Endothelial cell of hepatic sinusoid (primary cell): Measurements from ENCODE around the gene TEX2.

ENCODE experiments used
- in situ Hi-C: cut with HindIII; loops from 2 replicates; pipeline ENCODE4 v1.10.0; 2017; ENCODE audit warnings: low sequenced_read_pairs

Gene TEX2

GRCh38 chr17:64269687-64270649 lies 6.9 kb upstream of the TEX2 start:
- in situ Hi-C loops: loop anchor here (10.0 kb wide), 1 partner anchor 125 kb away; no protein-coding TSS in a partner anchor

GRCh38 chr17:64264891-64265290 lies 1.8 kb upstream of the TEX2 start:
- in situ Hi-C loops: no loop called here

GRCh38 chr17:64262198-64262999 lies 661 bp downstream of the TEX2 start:
- in situ Hi-C loops: no loop called here

- in situ Hi-C loops: no loop called here
Measured at GRCh38 chr17:64261417-64262145, 1.5 kb downstream of the TEX2 start.

GRCh38 chr17:64260886-64261285 lies 2.2 kb downstream of the TEX2 start:
- in situ Hi-C loops: no loop called here

GRCh38 chr17:64259922-64260321 lies 3.1 kb downstream of the TEX2 start:
- in situ Hi-C loops: no loop called here

- in situ Hi-C loops: no loop called here
Measured at GRCh38 chr17:64259426-64259825, 3.6 kb downstream of the TEX2 start.

GRCh38 chr17:64256913-64257807 lies 5.9 kb downstream of the TEX2 start:
- in situ Hi-C loops: no loop called here

- in situ Hi-C loops: no loop called here
Measured at GRCh38 chr17:64255764-64256163, 7.3 kb downstream of the TEX2 start.

- in situ Hi-C loops: no loop called here
Measured at GRCh38 chr17:64254755-64255154, 8.3 kb downstream of the TEX2 start.

- in situ Hi-C loops: no loop called here
Measured at GRCh38 chr17:64253470-64253869, 9.6 kb downstream of the TEX2 start.

- in situ Hi-C loops: no loop called here
Measured at GRCh38 chr17:64252831-64253230, 10.2 kb downstream of the TEX2 start.

- in situ Hi-C loops: no loop called here
Measured at GRCh38 chr17:64250233-64250835, 12.7 kb downstream of the TEX2 start.

- in situ Hi-C loops: no loop called here
Measured at GRCh38 chr17:64247836-64248235, 15.2 kb downstream of the TEX2 start.

- in situ Hi-C loops: no loop called here
Measured at GRCh38 chr17:64245218-64246145, 17.6 kb downstream of the TEX2 start.

- in situ Hi-C loops: no loop called here
Measured at GRCh38 chr17:64244165-64244564, 18.9 kb downstream of the TEX2 start.

- in situ Hi-C loops: no loop called here
Measured at GRCh38 chr17:64243340-64243739, 19.7 kb downstream of the TEX2 start.

GRCh38 chr17:64242633-64243032 lies 20.4 kb downstream of the TEX2 start:
- in situ Hi-C loops: no loop called here
